ENCODE measurements around the gene TAF11L14.
"Not testable (repeated sequence)": the region's sequence is repeated elsewhere in the genome, so short reads cannot be mapped to it uniquely, and the experiment has no call there.

TAF11L14 gene

GRCh38 chr5:17634160-17634559, at the start of gene TAF11L14:
Gene TAF11L14, plus strand, starts transcription at chr5:17634460.
- Histone ChIP-seq H3K79me2 (ENCODE audit: insufficient read depth, low read length) (no peaks in the 10 kb centered on the region), H2AFZ (ENCODE audit: low read depth, low read length) (no peak within 1 kb of the TSS), H3K4me3 (ENCODE audit: low read depth in 1 of 2, low read length in 2 of 2) (no peak within 1 kb of the TSS), H4K20me1 (ENCODE audit: insufficient read depth, low read length) (no peaks in the 10 kb centered on the region), H3K36me3 (ENCODE audit: insufficient read depth, low read length) (no peaks in the 10 kb centered on the region), H3K9me3 (ENCODE audit: insufficient read depth, low read length, severe bottlenecking) (no peaks in the 10 kb centered on the region), H3K4me1 (ENCODE audit: insufficient read depth, low read length) (no peaks in the 10 kb centered on the region), H3K27ac (ENCODE audit: low read length) (no peak within 1 kb of the TSS), H3K27me3 (ENCODE audit: insufficient read depth, low read length, poor library complexity) (no peaks in the 10 kb centered on the region), H3K4me2 (ENCODE audit: insufficient read depth, low read length) (no peak within 1 kb of the TSS), H3K9ac (ENCODE audit: low read depth, low read length) (no peak within 1 kb of the TSS)
- ATAC-seq (ENCODE audit: insufficient read depth, low read depth) (no peak), DNase-seq (no peak)
- TF ChIP-seq CTCF (IDR thresholded peaks at IDR 0.05; ENCODE audit: borderline replicate concordance, extremely low read depth, low read length, poor library complexity, severe bottlenecking) (no peak), EZH2 (IDR thresholded peaks at IDR 0.05; ENCODE audit: borderline replicate concordance, low read depth, low read length, severe bottlenecking) (no peak)

GRCh38 chr5:17585658-17586057, 48.6 kb upstream of the TAF11L14 start, which contains the start of gene TAF11L7:
Gene TAF11L7, minus strand, starts transcription at chr5:17585758.
- H3K27ac ChIP-seq (ENCODE audit: low read length); ATAC-seq (ENCODE audit: insufficient read depth, low read depth); H3K79me2 ChIP-seq (ENCODE audit: insufficient read depth, low read length); H3K36me3 ChIP-seq (ENCODE audit: insufficient read depth, low read length); H3K27me3 ChIP-seq (ENCODE audit: insufficient read depth, low read length, poor library complexity); H3K9ac ChIP-seq (ENCODE audit: low read depth, low read length); H3K4me1 ChIP-seq (ENCODE audit: insufficient read depth, low read length); H4K20me1 ChIP-seq (ENCODE audit: insufficient read depth, low read length); H3K9me3 ChIP-seq (ENCODE audit: insufficient read depth, low read length, severe bottlenecking); H2AFZ ChIP-seq (ENCODE audit: low read depth, low read length); H3K4me3 ChIP-seq (ENCODE audit: low read depth in 1 of 2, low read length in 2 of 2); H3K4me2 ChIP-seq (ENCODE audit: insufficient read depth, low read length); DNase-seq: not testable (repeated sequence)

GRCh38 chr5:17590860-17591259, 43.4 kb upstream of the TAF11L14 start, which contains the start of gene TAF11L8:
Gene TAF11L8, minus strand, starts transcription at chr5:17590960.
- not testable (repeated sequence) for H3K4me3 ChIP-seq (ENCODE audit: low read depth in 1 of 2, low read length in 2 of 2); H3K79me2 ChIP-seq (ENCODE audit: insufficient read depth, low read length); H3K27ac ChIP-seq (ENCODE audit: low read length); H3K4me1 ChIP-seq (ENCODE audit: insufficient read depth, low read length); ATAC-seq (ENCODE audit: insufficient read depth, low read depth); H3K27me3 ChIP-seq (ENCODE audit: insufficient read depth, low read length, poor library complexity); H3K9ac ChIP-seq (ENCODE audit: low read depth, low read length); H4K20me1 ChIP-seq (ENCODE audit: insufficient read depth, low read length); H3K9me3 ChIP-seq (ENCODE audit: insufficient read depth, low read length, severe bottlenecking); H3K36me3 ChIP-seq (ENCODE audit: insufficient read depth, low read length); DNase-seq; H3K4me2 ChIP-seq (ENCODE audit: insufficient read depth, low read length); H2AFZ ChIP-seq (ENCODE audit: low read depth, low read length)

- not testable (repeated sequence) for H4K20me1 ChIP-seq (ENCODE audit: insufficient read depth, low read length); H3K4me2 ChIP-seq (ENCODE audit: insufficient read depth, low read length); H3K4me1 ChIP-seq (ENCODE audit: insufficient read depth, low read length); H3K27me3 ChIP-seq (ENCODE audit: insufficient read depth, low read length, poor library complexity); H3K9ac ChIP-seq (ENCODE audit: low read depth, low read length); H3K79me2 ChIP-seq (ENCODE audit: insufficient read depth, low read length); H3K4me3 ChIP-seq (ENCODE audit: low read depth in 1 of 2, low read length in 2 of 2); ATAC-seq (ENCODE audit: insufficient read depth, low read depth); H3K9me3 ChIP-seq (ENCODE audit: insufficient read depth, low read length, severe bottlenecking); H3K27ac ChIP-seq (ENCODE audit: low read length); H3K36me3 ChIP-seq (ENCODE audit: insufficient read depth, low read length); H2AFZ ChIP-seq (ENCODE audit: low read depth, low read length)
- DNase-seq: peak; percentile 4
Observed at GRCh38 chr5:17594255-17594654, 40.0 kb upstream of the TAF11L14 start, which contains the start of gene TAF11L9. Gene TAF11L9, minus strand, starts transcription at chr5:17594394.

GRCh38 chr5:17597728-17598127, 36.5 kb upstream of the TAF11L14 start, which contains the start of gene TAF11L10:
Gene TAF11L10, minus strand, starts transcription at chr5:17597828.
- not testable (repeated sequence) for H3K4me1 ChIP-seq (ENCODE audit: insufficient read depth, low read length); H3K9me3 ChIP-seq (ENCODE audit: insufficient read depth, low read length, severe bottlenecking); H4K20me1 ChIP-seq (ENCODE audit: insufficient read depth, low read length); H3K27ac ChIP-seq (ENCODE audit: low read length); ATAC-seq (ENCODE audit: insufficient read depth, low read depth); H3K27me3 ChIP-seq (ENCODE audit: insufficient read depth, low read length, poor library complexity); H3K79me2 ChIP-seq (ENCODE audit: insufficient read depth, low read length); H3K4me3 ChIP-seq (ENCODE audit: low read depth in 1 of 2, low read length in 2 of 2); H3K36me3 ChIP-seq (ENCODE audit: insufficient read depth, low read length); H2AFZ ChIP-seq (ENCODE audit: low read depth, low read length); H3K9ac ChIP-seq (ENCODE audit: low read depth, low read length); H3K4me2 ChIP-seq (ENCODE audit: insufficient read depth, low read length); DNase-seq

- H4K20me1 ChIP-seq (ENCODE audit: insufficient read depth, low read length); H3K4me2 ChIP-seq (ENCODE audit: insufficient read depth, low read length); H3K9ac ChIP-seq (ENCODE audit: low read depth, low read length); ATAC-seq (ENCODE audit: insufficient read depth, low read depth); H3K4me1 ChIP-seq (ENCODE audit: insufficient read depth, low read length); H2AFZ ChIP-seq (ENCODE audit: low read depth, low read length); H3K4me3 ChIP-seq (ENCODE audit: low read depth in 1 of 2, low read length in 2 of 2); H3K9me3 ChIP-seq (ENCODE audit: insufficient read depth, low read length, severe bottlenecking); H3K27ac ChIP-seq (ENCODE audit: low read length); H3K36me3 ChIP-seq (ENCODE audit: insufficient read depth, low read length); H3K79me2 ChIP-seq (ENCODE audit: insufficient read depth, low read length); DNase-seq; H3K27me3 ChIP-seq (ENCODE audit: insufficient read depth, low read length, poor library complexity): not testable (repeated sequence)
Observed at GRCh38 chr5:17603880-17604279, 30.4 kb upstream of the TAF11L14 start, which contains the start of gene TAF11L11. Gene TAF11L11, plus strand, starts transcription at chr5:17604183.

All from DND-41 (cell line).